Activated CD8-positive, alpha-beta memory T cell treated with anti-CD3 and anti-CD28 coated beads for 48 hours (primary cell): Measurements from ENCODE around the gene RALGAPA2.

ENCODE experiments used
- DNase-seq, 3 experiments: peaks; one replicate each; pipeline ENCODE4 v3.0.0-alpha.2; 2020; ENCODE audit warnings: low read depth in 2 of 3, low spot score in 2 of 3

Gene RALGAPA2

GRCh38 chr20:20476504-20476903, 235.9 kb downstream of the RALGAPA2 start:
- no peak for DNase-seq

GRCh38 chr20:20473657-20474056, 238.8 kb downstream of the RALGAPA2 start:
- no peak for DNase-seq

- no peak for DNase-seq
These were observed 239.7 kb downstream of the RALGAPA2 start for GRCh38 chr20:20472684-20473274.

- DNase-seq = no peak
These were observed 246.0 kb downstream of the RALGAPA2 start for GRCh38 chr20:20466341-20466879.

- DNase-seq = no peak
These were observed 247.2 kb downstream of the RALGAPA2 start for GRCh38 chr20:20465252-20465651.

- no peak for DNase-seq
These were observed 248.5 kb downstream of the RALGAPA2 start for GRCh38 chr20:20463933-20464374.

GRCh38 chr20:20462185-20462584, 250.3 kb downstream of the RALGAPA2 start:
- no peak for DNase-seq

- no peak for DNase-seq
These were observed 250.9 kb downstream of the RALGAPA2 start for GRCh38 chr20:20461551-20461950.

GRCh38 chr20:20459726-20460125, 252.7 kb downstream of the RALGAPA2 start:
- DNase-seq = no peak

- DNase-seq = no peak
These were observed 254.9 kb downstream of the RALGAPA2 start for GRCh38 chr20:20457392-20458126.

GRCh38 chr20:20456741-20457140, 255.7 kb downstream of the RALGAPA2 start:
- no peak for DNase-seq

- DNase-seq = no peak
These were observed 256.5 kb downstream of the RALGAPA2 start for GRCh38 chr20:20455926-20456325.

GRCh38 chr20:20454850-20455627, 257.4 kb downstream of the RALGAPA2 start:
- no peak for DNase-seq

GRCh38 chr20:20454367-20454766, 258.1 kb downstream of the RALGAPA2 start:
- DNase-seq = no peak

GRCh38 chr20:20452254-20452676, 260.2 kb downstream of the RALGAPA2 start:
- peak; percentile 6 to 36 (median 22) for DNase-seq

GRCh38 chr20:20450521-20450920, 261.9 kb downstream of the RALGAPA2 start:
- DNase-seq = no peak

GRCh38 chr20:20448881-20449280, 263.6 kb downstream of the RALGAPA2 start:
- DNase-seq = no peak

GRCh38 chr20:20447196-20447595, 265.2 kb downstream of the RALGAPA2 start:
- DNase-seq = no peak

GRCh38 chr20:20446425-20447015, 265.9 kb downstream of the RALGAPA2 start:
- DNase-seq = no peak

- DNase-seq = no peak
These were observed 266.4 kb downstream of the RALGAPA2 start for GRCh38 chr20:20446001-20446400.

GRCh38 chr20:20443504-20443903, 268.9 kb downstream of the RALGAPA2 start:
- no peak for DNase-seq
